ENCODE results near the gene NTN1.
"Not testable (repeated sequence)": the region's sequence is repeated elsewhere in the genome, so short reads cannot be mapped to it uniquely, and the experiment has no call there.

Gene NTN1

GRCh38 chr17:8986295-8986694 lies 35.0 kb upstream of the NTN1 start:
- TF ChIP-seq, protein P1, sequence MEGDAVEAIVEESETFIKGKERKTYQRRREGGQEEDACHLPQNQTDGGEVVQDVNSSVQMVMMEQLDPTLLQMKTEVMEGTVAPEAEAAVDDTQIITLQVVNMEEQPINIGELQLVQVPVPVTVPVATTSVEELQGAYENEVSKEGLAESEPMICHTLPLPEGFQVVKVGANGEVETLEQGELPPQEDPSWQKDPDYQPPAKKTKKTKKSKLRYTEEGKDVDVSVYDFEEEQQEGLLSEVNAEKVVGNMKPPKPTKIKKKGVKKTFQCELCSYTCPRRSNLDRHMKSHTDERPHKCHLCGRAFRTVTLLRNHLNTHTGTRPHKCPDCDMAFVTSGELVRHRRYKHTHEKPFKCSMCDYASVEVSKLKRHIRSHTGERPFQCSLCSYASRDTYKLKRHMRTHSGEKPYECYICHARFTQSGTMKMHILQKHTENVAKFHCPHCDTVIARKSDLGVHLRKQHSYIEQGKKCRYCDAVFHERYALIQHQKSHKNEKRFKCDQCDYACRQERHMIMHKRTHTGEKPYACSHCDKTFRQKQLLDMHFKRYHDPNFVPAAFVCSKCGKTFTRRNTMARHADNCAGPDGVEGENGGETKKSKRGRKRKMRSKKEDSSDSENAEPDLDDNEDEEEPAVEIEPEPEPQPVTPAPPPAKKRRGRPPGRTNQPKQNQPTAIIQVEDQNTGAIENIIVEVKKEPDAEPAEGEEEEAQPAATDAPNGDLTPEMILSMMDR (conservative IDR thresholded peaks at IDR 0.05; ENCODE audit: low read depth, low read length), result no peak
- no peak for DNase-seq (ENCODE audit: low read depth)
- no peak overlapping the region for H3K4me3 ChIP-seq (ENCODE audit: low read depth, low read length)

- not testable (repeated sequence) for H3K4me3 ChIP-seq (ENCODE audit: low read depth, low read length); DNase-seq (ENCODE audit: low read depth)
Measured at GRCh38 chr17:8988263-8988935, 32.9 kb upstream of the NTN1 start.

DNA sequence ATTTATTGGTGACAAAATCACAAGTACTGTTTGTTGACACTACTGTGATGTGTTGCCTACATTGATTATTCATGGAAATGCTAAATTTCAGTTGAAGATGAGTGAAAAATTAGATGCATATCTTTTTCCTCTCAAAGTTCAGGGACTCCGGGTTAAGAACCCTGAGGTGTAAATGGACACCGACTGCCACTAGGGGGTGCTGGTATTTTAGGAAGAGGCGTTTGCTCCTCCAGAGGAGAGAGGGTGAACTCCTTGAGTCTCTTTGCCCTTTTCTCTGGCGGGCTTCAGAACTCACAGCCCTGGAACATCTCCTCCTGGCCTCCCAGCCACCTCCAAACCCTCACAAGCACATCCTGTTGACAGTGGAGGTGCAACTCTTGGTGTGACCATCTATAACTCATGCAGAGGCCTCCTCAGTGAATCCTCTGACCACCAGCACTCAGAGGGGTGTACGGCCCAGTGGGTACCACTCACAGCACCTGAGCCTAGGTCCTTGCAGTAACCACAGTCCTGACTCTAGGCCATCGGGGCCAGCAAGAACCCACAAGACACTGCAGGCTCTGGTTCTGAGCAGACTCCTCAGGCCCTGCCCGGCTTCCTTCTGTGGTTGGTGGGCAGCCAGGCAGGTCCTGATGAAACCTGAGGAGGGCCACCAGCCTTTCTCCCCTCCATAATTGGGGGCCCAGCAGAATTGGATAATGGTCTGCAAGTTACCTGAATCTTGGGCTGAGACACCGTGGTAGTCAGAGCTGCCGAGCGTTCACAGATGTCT lies 29.6 kb upstream of the NTN1 start:
- DNase-seq (ENCODE audit: low read depth), result peak; percentile 82
- TF ChIP-seq, protein P1 (conservative IDR thresholded peaks at IDR 0.05; ENCODE audit: low read depth, low read length), result peak; percentile 87

GRCh38 chr17:8994319-8994718 lies 27.0 kb upstream of the NTN1 start:
- TF ChIP-seq, protein P1 (conservative IDR thresholded peaks at IDR 0.05; ENCODE audit: low read depth, low read length), result peak; percentile 83
- H3K4me3 ChIP-seq (ENCODE audit: low read depth, low read length), result no peak overlapping the region
- DNase-seq (ENCODE audit: low read depth), result peak; percentile 51

More for the DNA sequence above, 29.6 kb upstream of the NTN1 start:
- no peak overlapping the region for H3K4me3 ChIP-seq (ENCODE audit: low read depth, low read length)

- TF ChIP-seq, protein P1 (conservative IDR thresholded peaks at IDR 0.05; ENCODE audit: low read depth, low read length), result no peak
- no peak for DNase-seq (ENCODE audit: low read depth)
- H3K4me3 ChIP-seq (ENCODE audit: low read depth, low read length), result no peak overlapping the region
Measured at GRCh38 chr17:8995711-8996110, 25.6 kb upstream of the NTN1 start.

- peak; percentile 68 for DNase-seq (ENCODE audit: low read depth)
- TF ChIP-seq, protein P1 (conservative IDR thresholded peaks at IDR 0.05; ENCODE audit: low read depth, low read length), result peak; percentile 97
- H3K4me3 ChIP-seq (ENCODE audit: low read depth, low read length), result no peak overlapping the region
Measured at GRCh38 chr17:8997994-8998628, 23.2 kb upstream of the NTN1 start.

DNA sequence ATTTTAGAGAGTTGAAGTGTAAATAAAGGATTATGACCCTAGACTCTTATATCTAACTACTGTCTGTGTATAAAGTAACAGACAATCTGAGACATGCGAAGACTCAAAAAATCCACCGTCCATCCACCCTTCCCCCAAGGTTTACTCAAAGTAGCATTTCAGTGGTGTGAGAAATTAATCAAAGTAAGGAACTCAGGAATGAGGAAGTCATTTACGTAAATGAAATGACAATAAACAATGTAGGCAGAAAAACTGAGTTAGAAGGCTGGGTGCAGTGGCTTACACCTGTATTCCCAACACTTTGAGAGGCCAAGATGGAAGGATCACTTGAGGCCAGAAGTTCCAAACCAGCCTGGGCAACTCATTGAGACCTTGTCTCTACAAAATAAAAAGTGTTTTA lies 19.8 kb upstream of the NTN1 start:
- TF ChIP-seq, protein P1 (conservative IDR thresholded peaks at IDR 0.05; ENCODE audit: low read depth, low read length), result no peak
- H3K4me3 ChIP-seq (ENCODE audit: low read depth, low read length), result no peak overlapping the region
- DNase-seq (ENCODE audit: low read depth), result no peak

Data from choroid plexus epithelial cell (primary cell).